Neuron (in vitro differentiated cells): ENCODE data around the gene MBLAC2.

Source experiments
- H2AFZ ChIP-seq: one replicate; pipeline ENCODE4 v1.6.1; 2013; ENCODE audit warnings: low read depth, mild to moderate bottlenecking, inconsistent platforms, low read length, moderate library complexity
- H3K27me3 ChIP-seq: one replicate; pipeline ENCODE4 v1.6.1; 2013; ENCODE audit warnings: low read length; ENCODE audit not compliant: insufficient read depth
- H3K36me3 ChIP-seq: one replicate; pipeline ENCODE4 v1.6.1; 2013; ENCODE audit warnings: low read length; ENCODE audit not compliant: insufficient read depth
- H3K4me1 ChIP-seq: one replicate; pipeline ENCODE4 v1.6.1; 2013; ENCODE audit warnings: low read length; ENCODE audit not compliant: insufficient read depth
- H3K4me3 ChIP-seq: 2 replicates; pipeline ENCODE4 v1.5.1; 2013; ENCODE audit warnings: mild to moderate bottlenecking, low read length, moderate library complexity
- H3K9me3 ChIP-seq: one replicate; pipeline ENCODE4 v1.6.1; 2013; ENCODE audit warnings: low read length

MBLAC2 gene

DNA sequence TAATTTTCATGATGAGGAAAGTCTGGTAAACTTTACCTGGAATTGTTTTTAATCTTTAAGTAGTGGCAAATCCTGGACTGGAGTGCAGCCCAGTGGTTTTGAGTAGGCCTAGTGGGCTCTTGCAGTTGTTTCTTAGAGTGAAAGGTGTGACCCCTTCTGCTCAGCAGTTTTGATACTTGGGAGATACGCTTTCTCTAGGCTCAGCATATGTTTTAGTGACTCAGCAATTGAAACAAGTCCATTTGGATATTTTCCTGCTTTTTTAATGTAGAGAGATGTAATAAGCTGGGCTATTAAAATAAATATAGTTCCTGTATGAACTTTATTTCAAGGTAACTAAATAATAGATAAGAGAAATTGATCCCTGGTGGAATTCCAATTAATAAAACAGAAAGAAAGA, 6.1 kb upstream of the MBLAC2 start:
- no peak overlapping the region for H2AFZ ChIP-seq

DNA sequence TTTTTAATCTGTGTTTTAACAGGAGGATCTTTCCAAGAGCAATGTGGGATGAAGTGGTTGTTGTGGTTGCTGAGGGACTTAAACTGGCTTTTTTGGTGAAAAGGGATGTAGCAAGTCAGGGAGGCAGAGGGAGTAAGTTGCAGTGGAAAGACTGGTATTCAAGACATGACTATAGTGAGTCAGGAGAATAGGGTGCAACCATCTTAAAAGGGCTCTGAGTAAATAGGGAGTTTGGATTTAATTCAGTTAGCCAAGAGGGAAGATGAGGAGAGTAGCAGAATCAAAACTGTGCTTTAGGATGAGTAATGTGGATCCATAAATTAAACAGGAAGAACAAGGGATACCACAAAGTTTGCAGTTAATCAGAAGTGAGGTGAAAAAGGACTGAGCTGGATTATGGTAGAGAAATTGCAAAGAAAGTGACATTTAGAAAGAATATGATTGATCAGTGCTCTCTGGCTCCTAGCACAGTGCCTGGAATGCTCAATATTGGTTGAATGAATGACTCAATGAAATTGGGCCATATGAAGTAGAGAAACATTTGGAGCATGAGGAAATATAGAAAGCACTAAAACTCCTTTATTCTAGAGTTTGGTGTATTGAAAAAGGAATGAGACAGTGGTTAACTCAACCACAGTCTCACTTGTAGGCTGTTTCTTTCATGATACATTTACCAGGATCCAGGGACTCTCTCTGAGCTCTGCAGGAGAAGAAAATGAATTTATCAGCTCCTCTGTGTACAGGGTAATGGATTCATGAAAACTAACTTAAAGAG, 5.2 kb upstream of the MBLAC2 start:
- no peak overlapping the region for H3K4me3 ChIP-seq
- H3K4me1 ChIP-seq, result peaks cover 14% of the 10 kb centered on the region
- H2AFZ ChIP-seq, result no peak overlapping the region
- no peaks in the 10 kb centered on the region for H3K9me3 ChIP-seq
- no peaks in the 10 kb centered on the region for H3K27me3 ChIP-seq
- no peaks in the 10 kb centered on the region for H3K36me3 ChIP-seq

More for the DNA sequence above, 6.1 kb upstream of the MBLAC2 start:
- H3K9me3 ChIP-seq, result no peaks in the 10 kb centered on the region
- peaks cover 17% of the 10 kb centered on the region for H3K4me1 ChIP-seq
- no peaks in the 10 kb centered on the region for H3K27me3 ChIP-seq
- H3K36me3 ChIP-seq, result no peaks in the 10 kb centered on the region
- H3K4me3 ChIP-seq, result no peak overlapping the region

DNA sequence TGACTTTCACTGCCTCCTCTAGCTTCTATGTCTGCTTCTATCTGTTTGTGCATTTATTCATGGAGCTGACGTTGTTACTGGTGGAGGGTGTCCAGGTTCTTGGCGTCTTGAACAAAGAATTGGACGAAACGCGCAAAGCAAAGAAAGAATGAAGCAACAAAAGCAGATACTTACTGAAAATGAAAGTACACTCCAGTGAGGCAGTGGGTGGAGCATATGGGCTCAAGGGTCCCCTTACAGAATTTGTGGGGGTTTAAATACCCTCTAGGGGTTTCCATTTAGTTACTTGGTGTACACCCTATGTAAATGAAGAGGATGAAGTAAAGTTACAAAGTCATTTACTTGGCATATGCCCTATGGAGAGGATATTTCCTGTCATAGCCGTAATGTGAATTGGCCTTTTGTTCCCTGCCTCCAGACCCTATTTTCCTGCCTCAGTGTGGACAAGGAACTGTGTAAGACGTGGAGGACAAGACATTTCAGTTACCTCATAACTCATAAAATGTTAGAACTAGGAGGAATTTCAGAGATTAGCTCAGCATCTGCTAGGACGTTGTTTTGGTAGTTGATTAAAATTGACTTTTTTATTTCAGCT, 3.1 kb upstream of the MBLAC2 start:
- Histone ChIP-seq H2AFZ (no peak overlapping the region), H3K9me3 (no peaks in the 10 kb centered on the region), H3K4me1 (peaks cover 12% of the 10 kb centered on the region), H3K27me3 (no peaks in the 10 kb centered on the region), H3K36me3 (no peaks in the 10 kb centered on the region), H3K4me3 (no peak overlapping the region)

DNA sequence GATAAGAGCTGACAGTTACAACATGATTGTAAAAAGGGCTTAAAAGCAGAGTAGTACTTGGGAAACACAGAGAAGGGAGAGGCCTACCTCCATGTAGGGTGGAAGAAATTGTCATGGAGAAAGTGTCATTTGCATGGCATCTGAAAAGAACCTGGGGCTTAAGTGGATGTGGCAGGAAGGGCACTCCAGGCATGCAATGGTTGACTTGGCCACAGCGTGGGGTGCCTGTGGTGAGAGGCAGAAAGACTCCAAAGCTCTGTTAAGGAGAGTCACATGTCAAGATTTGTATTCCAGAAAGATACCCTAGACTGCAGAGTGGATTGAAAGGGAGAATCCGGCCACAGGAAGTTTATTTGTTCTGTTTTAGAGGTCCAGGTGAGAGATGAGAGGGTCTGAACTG, 2.5 kb upstream of the MBLAC2 start:
- Histone ChIP-seq H3K27me3 (no peaks in the 10 kb centered on the region), H3K4me1 (peaks cover 16% of the 10 kb centered on the region), H3K4me3 (no peak overlapping the region), H2AFZ (no peak overlapping the region), H3K36me3 (no peaks in the 10 kb centered on the region), H3K9me3 (no peaks in the 10 kb centered on the region)

DNA sequence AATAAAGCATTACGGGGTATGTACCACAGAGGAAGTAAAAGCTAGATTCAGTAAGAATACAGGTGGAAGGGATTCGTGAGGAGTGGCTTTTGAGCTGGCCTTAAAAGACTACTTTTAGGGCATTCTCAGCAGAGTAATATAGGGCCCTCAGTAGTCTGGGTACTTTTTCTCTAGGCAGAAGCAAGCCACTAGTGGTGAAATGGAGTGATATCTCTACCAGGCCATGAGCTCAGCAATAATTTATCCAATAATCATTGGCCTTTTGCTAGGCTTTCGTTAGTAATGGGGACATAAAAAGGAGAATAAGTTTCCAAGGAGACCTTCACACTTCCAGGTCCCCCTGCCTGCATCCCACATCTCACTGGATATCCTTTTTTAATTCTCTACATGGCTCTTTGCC, 1.8 kb upstream of the MBLAC2 start:
- no peaks in the 10 kb centered on the region for H3K9me3 ChIP-seq
- H3K36me3 ChIP-seq, result no peaks in the 10 kb centered on the region
- no peak overlapping the region for H2AFZ ChIP-seq
- H3K4me3 ChIP-seq, result no peak overlapping the region
- H3K27me3 ChIP-seq, result no peaks in the 10 kb centered on the region
- peaks cover 19% of the 10 kb centered on the region for H3K4me1 ChIP-seq

DNA sequence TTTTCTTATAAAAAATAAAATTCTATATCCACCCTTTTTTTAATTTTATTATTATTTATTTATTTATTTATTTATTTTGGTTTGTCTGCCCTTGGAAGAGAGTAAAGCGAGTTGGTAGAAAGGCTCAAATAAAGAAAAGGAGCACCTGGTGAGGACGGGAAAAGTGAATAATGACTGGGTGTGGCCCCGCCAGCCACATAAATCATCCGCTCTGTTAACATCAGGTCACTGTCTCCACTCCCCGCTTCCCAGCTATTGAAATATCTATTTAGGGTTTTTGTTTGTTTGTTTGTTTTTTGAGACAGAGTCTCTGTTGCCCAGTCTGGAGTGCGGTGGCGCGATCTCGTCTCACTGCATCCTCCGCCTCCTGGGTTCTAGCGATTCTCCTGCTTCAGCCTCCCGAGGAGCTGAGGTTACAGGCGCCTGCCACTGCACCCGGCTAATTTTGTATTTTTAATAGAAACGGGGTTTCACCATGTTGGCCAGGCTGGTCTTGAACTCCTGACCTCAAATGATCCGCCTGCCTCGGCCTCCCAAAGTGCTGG, 937 bp upstream of the MBLAC2 start:
- Histone ChIP-seq H3K4me3 (peak overlapping the region; percentile 88), H3K4me1 (peaks cover 19% of the 10 kb centered on the region), H2AFZ (peak overlapping the region; percentile 87), H3K9me3 (no peaks in the 10 kb centered on the region), H3K27me3 (no peaks in the 10 kb centered on the region), H3K36me3 (no peaks in the 10 kb centered on the region)

DNA sequence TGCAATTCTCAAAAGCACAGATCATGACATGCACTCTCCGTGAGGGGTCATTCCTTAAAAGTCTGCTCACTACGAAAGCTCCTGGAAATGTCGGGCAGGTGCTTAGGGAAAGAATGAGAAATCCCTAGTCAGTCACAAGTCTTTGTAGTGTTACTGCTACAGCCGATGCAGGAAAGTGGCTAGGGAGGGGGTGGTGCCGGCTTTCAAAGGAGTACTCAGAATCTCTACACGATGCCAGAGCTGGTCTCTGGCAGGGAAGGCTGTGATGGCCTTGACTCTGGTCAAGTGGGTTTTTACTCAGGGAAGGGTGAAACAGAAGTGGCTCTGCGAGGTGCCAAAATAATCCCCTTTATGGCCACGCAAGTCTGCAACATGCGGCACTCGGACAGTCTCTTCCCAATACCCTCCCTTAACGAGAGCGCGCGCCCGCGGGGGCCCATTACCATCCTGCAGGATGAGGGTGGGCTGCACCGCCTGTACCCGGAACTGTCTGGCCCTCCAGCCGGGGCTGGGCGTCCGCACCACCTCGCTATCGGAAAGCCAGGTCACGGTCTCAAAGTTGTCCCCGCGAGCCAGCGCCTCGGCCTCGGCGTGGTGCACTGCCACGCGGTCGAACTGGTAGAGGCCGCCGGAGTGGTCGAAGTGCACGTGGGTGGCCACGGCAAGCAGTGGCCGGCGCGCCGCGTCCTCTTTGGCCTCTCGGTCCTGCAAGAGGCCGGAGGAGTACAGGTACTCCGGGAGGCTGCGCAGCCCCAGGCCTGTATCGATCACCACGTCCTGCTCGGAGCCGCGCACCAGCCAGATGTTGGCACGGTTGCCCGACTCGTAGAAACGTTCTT, 956 bp downstream of the MBLAC2 start:
- Histone ChIP-seq H2AFZ (peak overlapping the region; percentile 87), H3K4me3 (peak overlapping the region; percentile 88), H3K36me3 (no peaks in the 10 kb centered on the region), H3K9me3 (no peaks in the 10 kb centered on the region), H3K4me1 (peaks cover 19% of the 10 kb centered on the region), H3K27me3 (no peaks in the 10 kb centered on the region)

DNA sequence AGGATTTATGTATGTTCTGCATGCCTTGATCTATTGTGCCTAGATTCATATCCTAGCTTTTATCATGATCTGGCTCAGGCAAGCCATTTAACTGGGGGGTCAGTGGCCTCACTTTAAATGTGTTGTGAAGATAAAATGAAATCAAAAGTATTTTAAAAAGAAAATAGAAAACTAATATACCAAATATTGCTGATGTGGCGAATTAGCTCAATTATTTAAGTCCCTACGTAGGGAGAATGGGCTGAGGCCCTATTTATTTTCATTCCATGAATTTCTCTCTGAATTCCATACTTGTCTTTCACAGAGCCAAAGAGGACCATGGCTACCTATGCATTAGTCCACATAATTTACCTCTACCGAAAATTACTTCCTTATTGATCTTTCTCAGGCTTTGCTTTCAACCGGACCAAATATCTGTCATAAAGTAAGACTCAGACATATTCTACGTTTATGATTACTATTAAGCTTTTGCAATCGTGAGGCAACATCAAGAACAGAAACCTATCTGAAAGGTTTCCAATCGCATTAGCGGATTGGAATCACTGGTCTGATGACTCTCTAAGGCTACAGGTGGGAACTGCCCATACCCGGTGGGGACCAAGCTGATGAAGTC, 1.7 kb downstream of the MBLAC2 start:
- Histone ChIP-seq H3K4me1 (peaks cover 19% of the 10 kb centered on the region), H3K4me3 (peak overlapping the region; percentile 88), H3K9me3 (no peaks in the 10 kb centered on the region), H2AFZ (peak overlapping the region; percentile 87), H3K36me3 (no peaks in the 10 kb centered on the region), H3K27me3 (no peaks in the 10 kb centered on the region)

DNA sequence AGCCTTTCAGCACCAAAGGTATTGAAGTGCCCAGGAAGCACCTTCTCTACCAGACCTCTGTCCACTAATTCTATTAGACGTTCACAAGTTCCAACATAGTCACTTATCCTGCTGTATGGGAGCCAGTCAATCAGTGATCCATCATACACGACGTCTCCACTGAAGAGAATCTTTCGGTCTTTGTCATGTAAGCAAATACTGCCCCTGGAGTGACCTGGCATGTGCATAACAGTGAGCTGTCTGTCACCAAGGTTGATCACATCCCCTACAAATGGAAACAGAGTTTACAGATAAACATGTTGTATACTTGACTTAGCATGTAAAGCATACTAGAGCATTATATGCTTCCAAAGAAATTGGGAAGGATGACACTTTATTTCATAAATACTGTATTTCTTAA, 13.3 kb downstream of the MBLAC2 start:
- Histone ChIP-seq H2AFZ (no peak overlapping the region), H3K9me3 (no peaks in the 10 kb centered on the region), H3K27me3 (no peaks in the 10 kb centered on the region), H3K4me3 (no peak overlapping the region), H3K36me3 (no peaks in the 10 kb centered on the region), H3K4me1 (peaks cover 4% of the 10 kb centered on the region)

DNA sequence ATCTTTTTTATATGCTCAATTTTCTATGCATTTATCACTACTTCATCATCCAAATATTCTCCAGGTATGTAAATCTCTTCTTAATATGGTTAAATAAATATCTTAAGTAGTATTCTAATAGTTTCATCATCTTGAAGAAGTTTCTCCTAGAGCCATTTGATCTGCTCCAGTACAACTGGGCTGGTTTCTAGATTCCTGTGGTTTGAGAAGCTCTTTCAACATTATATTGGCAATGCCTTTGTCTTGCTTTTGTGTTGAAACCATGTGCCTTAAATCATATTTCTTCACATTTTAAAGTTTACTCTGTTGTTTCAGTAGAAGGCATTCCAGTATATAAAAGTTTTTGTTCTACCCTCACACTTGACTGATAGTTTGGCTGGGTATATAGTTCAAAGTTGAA, 27.6 kb downstream of the MBLAC2 start:
- Histone ChIP-seq H2AFZ (no peak overlapping the region), H3K36me3 (no peaks in the 10 kb centered on the region)

DNA sequence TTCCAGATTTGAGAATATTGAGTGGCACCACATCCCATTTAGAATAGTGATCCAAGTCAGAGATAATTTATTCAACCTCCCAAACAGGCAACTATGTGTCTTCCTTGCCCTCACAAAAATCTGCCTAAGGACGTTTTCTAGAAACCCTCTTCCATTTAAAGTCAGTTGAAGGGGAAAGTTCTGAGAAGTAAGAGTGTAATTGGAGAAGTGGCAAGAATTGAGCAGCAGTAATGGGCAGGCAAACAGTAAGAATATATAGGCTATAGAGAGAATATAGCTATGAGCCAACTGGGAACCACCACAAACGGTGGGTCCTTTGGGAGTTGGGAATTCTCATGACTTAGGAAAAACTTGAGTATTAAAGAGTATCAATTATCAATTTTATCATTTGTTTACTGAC, 33.9 kb downstream of the MBLAC2 start:
- no peaks in the 10 kb centered on the region for H3K9me3 ChIP-seq
- H3K27me3 ChIP-seq, result no peaks in the 10 kb centered on the region
- H3K4me3 ChIP-seq, result no peak overlapping the region
- H3K4me1 ChIP-seq, result peaks cover 9% of the 10 kb centered on the region
- H3K36me3 ChIP-seq, result no peaks in the 10 kb centered on the region
- peak overlapping the region; percentile 92 for H2AFZ ChIP-seq

More for the DNA sequence above, 27.6 kb downstream of the MBLAC2 start:
- H3K27me3 ChIP-seq, result no peaks in the 10 kb centered on the region
- H3K9me3 ChIP-seq, result no peaks in the 10 kb centered on the region
- H3K4me1 ChIP-seq, result no peaks in the 10 kb centered on the region
- H3K4me3 ChIP-seq, result no peak overlapping the region

DNA sequence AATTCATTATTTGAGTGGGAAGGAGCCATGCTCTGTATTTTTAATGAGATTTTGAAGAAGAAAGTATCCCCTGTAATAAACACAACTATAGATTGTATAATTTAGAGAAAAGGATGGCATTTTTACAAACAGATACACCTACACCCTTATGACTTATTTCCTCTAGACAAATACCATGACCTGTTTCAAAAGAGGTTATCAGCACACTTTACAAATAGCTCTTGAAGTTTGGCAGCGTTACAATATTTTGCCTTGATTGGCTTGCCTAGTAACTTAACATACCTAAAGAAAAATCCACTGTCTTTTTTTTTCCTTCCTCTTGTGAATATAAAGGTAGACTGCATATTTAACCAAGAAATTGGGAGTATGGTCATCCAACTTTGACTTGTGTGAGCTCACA, 36.5 kb downstream of the MBLAC2 start:
- Histone ChIP-seq H2AFZ (no peak overlapping the region), H3K4me3 (no peak overlapping the region), H3K9me3 (no peaks in the 10 kb centered on the region), H3K36me3 (no peaks in the 10 kb centered on the region), H3K27me3 (no peaks in the 10 kb centered on the region), H3K4me1 (peaks cover 9% of the 10 kb centered on the region)
